HUES64 (cell line): Measurements from ENCODE around the gene C5orf34.
"Not testable (repeated sequence)": the region's sequence is repeated elsewhere in the genome, so short reads cannot be mapped to it uniquely, and the experiment has no call there.

Experiments
- H3K27ac ChIP-seq: 2 replicates; pipeline ENCODE4 v1.7.0; 2013; ENCODE audit warnings: low read depth, low read length, inconsistent platforms
- H3K27me3 ChIP-seq: 2 replicates; pipeline ENCODE4 v1.6.1; 2013; ENCODE audit warnings: mild to moderate bottlenecking, low read length; ENCODE audit not compliant: insufficient read depth
- H3K36me3 ChIP-seq: 2 replicates; pipeline ENCODE4 v1.6.1; 2013; ENCODE audit warnings: mild to moderate bottlenecking, low read length; ENCODE audit not compliant: insufficient read depth
- H3K4me1 ChIP-seq: 2 replicates; pipeline ENCODE4 v1.6.1; 2013; ENCODE audit warnings: mild to moderate bottlenecking, low read length, moderate library complexity; ENCODE audit not compliant: insufficient read depth
- H3K4me3 ChIP-seq: 2 replicates; pipeline ENCODE4 v1.5.1; 2013; ENCODE audit warnings: mild to moderate bottlenecking, low read length, moderate library complexity
- H3K9ac ChIP-seq: 2 replicates; pipeline ENCODE4 v1.6.1; 2013; ENCODE audit warnings: mild to moderate bottlenecking, low read depth, low read length
- H3K9me3 ChIP-seq: 2 replicates; pipeline ENCODE4 v1.6.1; 2013; ENCODE audit warnings: low read depth, low read length; ENCODE audit not compliant: insufficient read depth
- WGBS: fragments of 150-250, 120-280 bp; methylation state at CpG from one replicate; pipeline ENCODE4 v1.1.7; 2013; ENCODE audit warnings: missing lambda C conversion rate; 5-methylcytosine and 5-hydroxymethylcytosine counted together

C5orf34 gene

DNA sequence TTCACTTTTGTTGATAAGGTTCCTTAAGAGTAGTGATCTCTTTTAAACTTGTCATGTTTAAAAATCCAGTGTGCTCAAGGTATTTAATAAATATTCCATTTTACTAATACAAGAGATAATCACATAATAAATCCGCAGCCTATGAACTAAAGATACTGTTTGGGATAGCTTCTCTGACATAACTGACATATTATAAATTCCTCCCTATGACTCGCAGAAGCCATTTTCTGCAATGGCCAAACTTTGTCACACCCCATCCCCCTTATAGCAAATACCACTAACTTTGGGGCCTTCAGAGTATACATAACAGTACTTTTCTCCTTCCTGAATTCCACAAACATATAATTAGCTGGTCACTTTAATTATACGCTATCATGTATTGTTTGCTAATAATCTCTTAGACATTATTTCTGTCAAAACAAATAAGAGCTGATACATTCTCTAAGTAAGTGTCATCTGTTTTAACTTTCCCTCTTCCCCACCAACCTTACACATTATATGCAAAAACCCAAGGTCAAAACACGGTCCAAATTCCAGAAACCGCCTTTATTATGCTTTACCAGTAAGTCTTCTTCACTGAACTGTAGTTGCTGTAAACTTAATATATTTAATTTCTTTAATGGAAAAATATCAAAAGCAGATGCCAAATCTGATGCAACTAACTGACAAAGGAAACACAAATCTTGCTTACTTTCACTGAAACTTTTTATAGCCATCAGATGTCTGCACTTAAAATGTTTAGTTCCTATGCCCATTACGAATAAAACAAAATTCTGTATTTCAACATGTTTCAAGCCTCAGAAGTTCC, 32.3 kb downstream of the C5orf34 start:
- Histone ChIP-seq H3K4me3 (peak overlapping the region; percentile 82), H3K4me1 (peaks cover 11% of the 10 kb centered on the region; the same call in 1 of the 2 replicates), H3K27ac (peak overlapping the region; percentile 85; the same call in 1 of the 2 replicates), H3K9me3 (no peaks in the 10 kb centered on the region), H3K27me3 (no peaks in the 10 kb centered on the region), H3K9ac (peak overlapping the region; percentile 86), H3K36me3 (peaks cover 9% of the 10 kb centered on the region; the same call in 1 of the 2 replicates)
- 53% methylated on average over 6 of the region's 6 CpGs for WGBS

GRCh38 chr5:43469671-43470391, 45.1 kb downstream of the C5orf34 start:
- Histone ChIP-seq H3K4me1 (no peaks in the 10 kb centered on the region), H3K9me3 (peaks cover 22% of the 10 kb centered on the region; the same call in 1 of the 2 replicates), H3K9ac (no peak overlapping the region), H3K27ac (no peak overlapping the region), H3K4me3 (no peak overlapping the region), H3K27me3 (no peaks in the 10 kb centered on the region), H3K36me3 (peaks cover 10% of the 10 kb centered on the region; the same call in 1 of the 2 replicates)
- 91% methylated on average over 6 of the region's 6 CpGs for WGBS

- Histone ChIP-seq H3K4me1 (no peaks in the 10 kb centered on the region), H3K36me3 (peaks cover 10% of the 10 kb centered on the region; the same call in 1 of the 2 replicates), H3K9me3 (peaks cover 22% of the 10 kb centered on the region; the same call in 1 of the 2 replicates)
Observed at GRCh38 chr5:43467100-43467499, 47.8 kb downstream of the C5orf34 start.

DNA sequence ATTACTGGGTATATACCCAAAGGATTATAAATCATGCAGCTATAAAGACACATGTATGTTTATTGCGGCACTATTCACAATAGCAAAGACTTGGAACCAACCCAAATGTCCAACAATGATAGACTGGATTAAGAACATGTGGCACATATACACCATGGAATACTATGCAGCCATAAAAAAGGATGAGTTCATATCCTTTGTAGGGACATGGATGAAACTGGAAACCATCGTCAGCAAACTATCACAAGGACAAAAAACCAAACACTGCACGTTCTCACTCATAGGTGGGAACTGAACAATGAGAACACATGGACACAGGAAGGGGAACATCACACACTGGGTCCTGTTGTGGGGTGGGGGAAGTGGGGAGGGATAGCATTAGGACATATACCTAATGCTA, 49.5 kb downstream of the C5orf34 start:
- H3K4me3 ChIP-seq, H3K27ac ChIP-seq, H3K9ac ChIP-seq, H3K27me3 ChIP-seq, H3K4me1 ChIP-seq, H3K36me3 ChIP-seq: not testable (repeated sequence)
- peaks cover 17% of the 10 kb centered on the region; the same call in 1 of the 2 replicates for H3K9me3 ChIP-seq
- 100% methylated on average over 2 of the region's 3 CpGs for WGBS

More at GRCh38 chr5:43467100-43467499, 47.8 kb downstream of the C5orf34 start:
- no peak overlapping the region for H3K27ac ChIP-seq
- H3K4me3 ChIP-seq, result no peak overlapping the region
- no peak overlapping the region for H3K9ac ChIP-seq
- H3K27me3 ChIP-seq, result no peaks in the 10 kb centered on the region

- H3K4me1 ChIP-seq, result no peaks in the 10 kb centered on the region
- no peaks in the 10 kb centered on the region for H3K36me3 ChIP-seq
- no peak overlapping the region for H3K27ac ChIP-seq
- no peak overlapping the region for H3K9ac ChIP-seq
- 100% methylated on average over 1 of the region's 1 CpG for WGBS
- H3K9me3 ChIP-seq, result peaks cover 15% of the 10 kb centered on the region
- H3K27me3 ChIP-seq, result no peaks in the 10 kb centered on the region
- H3K4me3 ChIP-seq, result no peak overlapping the region
Observed at GRCh38 chr5:43461066-43461465, 53.9 kb downstream of the C5orf34 start.

- 98% methylated on average over 3 of the region's 3 CpGs for WGBS
- no peaks in the 10 kb centered on the region for H3K4me1 ChIP-seq
- H3K9ac ChIP-seq, result no peak overlapping the region
- no peak overlapping the region for H3K27ac ChIP-seq
- peaks cover 14% of the 10 kb centered on the region for H3K9me3 ChIP-seq
- no peak overlapping the region for H3K4me3 ChIP-seq
- H3K36me3 ChIP-seq, result no peaks in the 10 kb centered on the region
- H3K27me3 ChIP-seq, result no peaks in the 10 kb centered on the region
Observed at GRCh38 chr5:43456556-43456955, 58.4 kb downstream of the C5orf34 start.

- H3K27me3 ChIP-seq, H3K27ac ChIP-seq, H3K4me3 ChIP-seq, H3K4me1 ChIP-seq, H3K9ac ChIP-seq: not testable (repeated sequence)
- peaks cover 14% of the 10 kb centered on the region for H3K9me3 ChIP-seq
- H3K36me3 ChIP-seq, result peaks cover 20% of the 10 kb centered on the region; the same call in 1 of the 2 replicates
Observed at GRCh38 chr5:43441575-43441974, 73.4 kb downstream of the C5orf34 start.

DNA sequence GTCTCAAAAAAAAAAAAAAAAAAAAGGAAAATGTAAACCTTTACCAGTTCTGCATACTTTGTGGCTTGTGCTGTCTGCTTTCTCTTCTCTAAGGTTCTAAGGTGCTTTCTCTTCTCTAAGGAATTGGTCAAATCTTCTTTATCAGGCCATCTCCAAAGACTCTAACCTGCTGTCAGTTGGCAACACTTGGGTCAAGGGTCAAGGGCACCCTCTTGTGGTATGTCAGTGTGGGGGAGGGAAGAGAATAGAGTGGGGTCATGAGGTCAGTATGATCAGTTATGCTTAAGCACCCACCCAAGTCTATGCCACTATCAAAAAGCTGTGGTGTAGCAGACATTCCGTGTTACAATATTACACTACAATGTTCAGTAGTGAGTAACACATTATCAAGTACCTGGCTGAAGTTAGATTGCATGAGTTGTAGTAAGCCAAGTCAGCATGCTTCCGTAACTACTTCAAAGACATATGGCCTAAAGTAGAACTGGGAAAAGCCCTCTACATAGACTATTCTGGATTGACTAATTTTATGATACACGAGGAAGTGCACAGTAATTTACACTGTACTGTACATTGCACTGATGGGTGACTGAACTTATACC, 77.8 kb downstream of the C5orf34 start:
- WGBS, result 96% methylated on average over 3 of the region's 3 CpGs

More for the DNA sequence above, 77.8 kb downstream of the C5orf34 start:
- Histone ChIP-seq H3K4me3 (no peak overlapping the region), H3K27me3 (no peaks in the 10 kb centered on the region), H3K9me3 (no peaks in the 10 kb centered on the region), H3K36me3 (no peaks in the 10 kb centered on the region), H3K27ac (no peak overlapping the region), H3K9ac (no peak overlapping the region), H3K4me1 (no peaks in the 10 kb centered on the region)
